A549 (cell line): ENCODE results near the gene BRPF1. TPM values are rescaled to one million over a fixed set of nuclear protein-coding genes. Genes with fewer than 3 reads are reported as not detected.

Experiments
- ATAC-seq, 2 experiments: fragments of 200-7000 bp in 1 of 2; fragments of >200 bp in 1 of 2; cut with Nextera tagmentation in 1 of 2; cut with Tn5 transposase in 1 of 2; 3 replicates each; pipeline versions ENCODE4 v1.8.0 to v1.9.1; 2018 to 2020; ENCODE audit warnings: mild to moderate bottlenecking in 1 of 2, moderate library complexity in 1 of 2
- CTCF ChIA-PET: fragments of 300-600 bp; sonication (Branson Sonifier 250); formaldehyde crosslinking; extraction: SDS; loops from one replicate; lab custom pipeline; 2021; ENCODE audit warnings: antibody characterized with exemption, inconsistent platforms; lab: Yijun Ruan, JAX
- POLR2A ChIA-PET: fragments of 350-600 bp; formaldehyde crosslinking; extraction: SDS; loops from one replicate; lab custom pipeline; 2021; ENCODE audit warnings: antibody characterized with exemption, inconsistent platforms; lab: Yijun Ruan, JAX
- DNase-seq, 2 experiments: peaks; one replicate each; pipeline versions ENCODE4 v3.0.0 to v3.0.0-alpha.2; 2011 to 2016; ENCODE audit warnings: low read depth in 1 of 2, low spot score in 1 of 2
- FAIRE-seq: peaks from 2 replicates; lab custom pipeline; 2011; peaks lifted over from hg19 to GRCh38; lab: Jason Lieb, UNC
- H3K27ac ChIP-seq, 2 experiments: fragments of >200 bp; sonication (Bioruptor Twin); formaldehyde crosslinking; 3 replicates each; pipeline ENCODE4 v1.5.1; 2016 to 2017
- H3K4me1 ChIP-seq: fragments of >200 bp; sonication (Bioruptor Twin); formaldehyde crosslinking; 3 replicates; pipeline ENCODE4 v1.6.1; 2016
- H3K4me2 ChIP-seq: fragments of >200 bp; sonication (Bioruptor Twin); formaldehyde crosslinking; 3 replicates; pipeline ENCODE4 v1.6.1; 2016
- H3K4me3 ChIP-seq: fragments of >200 bp; sonication (Bioruptor Twin); formaldehyde crosslinking; 3 replicates; pipeline ENCODE4 v1.5.1; 2016
- H3K9me3 ChIP-seq: fragments of >200 bp; sonication (Bioruptor Twin); formaldehyde crosslinking; 3 replicates; pipeline ENCODE4 v1.6.1; 2016
- BHLHE40 ChIP-seq: IDR thresholded peaks from 2 replicates; pipeline ENCODE4 v1.6.1; 2012; ENCODE audit warnings: low read depth, low read length, inconsistent platforms
- CBX8 ChIP-seq: fragments of 200-600 bp; sonication (generic); IDR thresholded peaks from 2 replicates; pipeline ENCODE4 v1.6.1; 2016
- CHD2 ChIP-seq: fragments of 150-350 bp; IDR thresholded peaks from 2 replicates; pipeline ENCODE4 v1.6.1; 2014; ENCODE audit warnings: low read length; ENCODE audit not compliant: partially characterized antibody
- CHD4 ChIP-seq: fragments of 200-600 bp; sonication (generic); IDR thresholded peaks from 2 replicates; pipeline ENCODE4 v1.6.1; 2016; ENCODE audit warnings: antibody characterized with exemption, mild to moderate bottlenecking, borderline replicate concordance
- EHF ChIP-seq: fragments of 250-450 bp; sonication (Bioruptor Pico); IDR thresholded peaks from 2 replicates; pipeline ENCODE4 v1.5.0; 2020; ENCODE audit warnings: mild to moderate bottlenecking
- EHMT2 ChIP-seq: fragments of 200-600 bp; sonication (generic); IDR thresholded peaks from 2 replicates; pipeline ENCODE4 v1.6.1; 2016; ENCODE audit warnings: antibody characterized with exemption, low read depth, mild to moderate bottlenecking, moderate library complexity
- FOSB ChIP-seq: fragments of 250-450 bp; sonication (Bioruptor Pico); IDR thresholded peaks from 2 replicates; pipeline ENCODE4 v1.5.0; 2020; ENCODE audit warnings: mild to moderate bottlenecking, moderate library complexity
- HOXA7 ChIP-seq: fragments of 250-450 bp; sonication (Bioruptor Pico); IDR thresholded peaks from 2 replicates; pipeline ENCODE4 v1.5.0; 2020; ENCODE audit warnings: mild to moderate bottlenecking, moderate library complexity
- HOXB13 ChIP-seq: fragments of 250-450 bp; sonication (Bioruptor Pico); IDR thresholded peaks from 2 replicates; pipeline ENCODE4 v1.5.0; 2020; ENCODE audit warnings: low read depth, mild to moderate bottlenecking, moderate library complexity
- HOXB5 ChIP-seq: fragments of 250-450 bp; sonication (Bioruptor Pico); IDR thresholded peaks from 2 replicates; pipeline ENCODE4 v1.5.0; 2020; ENCODE audit warnings: mild to moderate bottlenecking, moderate library complexity
- JUN ChIP-seq, 2 experiments: fragments of >200 bp; sonication (Bioruptor Twin); formaldehyde crosslinking; IDR thresholded peaks; 2 replicates in 1 of 2; 3 replicates in 1 of 2; pipeline ENCODE4 v1.6.1; 2016 to 2017
- KDM1A ChIP-seq: fragments of 200-600 bp; sonication (generic); IDR thresholded peaks from 2 replicates; pipeline ENCODE4 v1.6.1; 2016; ENCODE audit warnings: low read depth, mild to moderate bottlenecking
- NFE2L2 ChIP-seq: fragments of 150-350 bp; conservative IDR thresholded peaks from 2 replicates; pipeline ENCODE4 v1.6.1; 2014; ENCODE audit warnings: low read length
- NR3C1 ChIP-seq: fragments of >200 bp; sonication (Bioruptor Twin); formaldehyde crosslinking; IDR thresholded peaks from 3 replicates; pipeline ENCODE4 v1.6.1; 2017
- POLR2AphosphoS2 ChIP-seq: conservative IDR thresholded peaks from 2 replicates; pipeline ENCODE4 v1.6.1; 2012; ENCODE audit warnings: low read length, improper control_type of control experiment, inconsistent platforms
- RAD21 ChIP-seq, 2 experiments: fragments of >200 bp in 1 of 2; sonication (Bioruptor Twin) in 1 of 2; formaldehyde crosslinking in 1 of 2; IDR thresholded peaks in 1 of 2; conservative IDR thresholded peaks in 1 of 2; 2 replicates in 1 of 2; 3 replicates in 1 of 2; pipeline ENCODE4 v1.6.1; 2012 to 2018; ENCODE audit warnings: inconsistent platforms in 1 of 2
- RARB ChIP-seq: fragments of 250-450 bp; sonication (Bioruptor Pico); IDR thresholded peaks from 2 replicates; pipeline ENCODE4 v1.8.0; 2021; ENCODE audit warnings: mild to moderate bottlenecking, moderate library complexity
- RNF2 ChIP-seq: fragments of 200-600 bp; sonication (generic); IDR thresholded peaks from 2 replicates; pipeline ENCODE4 v1.6.1; 2016; ENCODE audit warnings: low read depth, mild to moderate bottlenecking, antibody characterized with exemption, moderate library complexity, borderline replicate concordance
- SMC3 ChIP-seq: fragments of >200 bp; sonication (Bioruptor Twin); formaldehyde crosslinking; IDR thresholded peaks from 3 replicates; pipeline ENCODE4 v1.6.1; 2018; ENCODE audit warnings: inconsistent platforms
- SREBF2 ChIP-seq: fragments of 450-650 bp; IDR thresholded peaks from 2 replicates; pipeline ENCODE4 v1.6.1; 2014; ENCODE audit warnings: mild to moderate bottlenecking, moderate library complexity
- ZC3H11A ChIP-seq: fragments of 450-650 bp; IDR thresholded peaks from 2 replicates; pipeline ENCODE4 v1.6.1; 2014; ENCODE audit warnings: antibody characterized with exemption, mild to moderate bottlenecking
- WGBS: methylation state at CpG from one replicate; pipeline ENCODE4 v1.1.6; 2017; ENCODE audit errors: missing lambda C conversion rate; 5-methylcytosine and 5-hydroxymethylcytosine counted together
- polyA plus RNA-seq, 4 experiments: library from polyadenylated mRNA; depleted of rRNA in 3 of 4; stranded (reverse); fragments of >200 nt; fragmentation: RNase III in 1 of 4; extraction: RNeasy Plus Mini Kit Qiagen cat#74134 plus additional on column Dnase treatment in 1 of 4; gene quantifications; 2 replicates in 3 of 4; 3 replicates in 1 of 4; pipeline ENCODE4 v1.2.3, GENCODE V29; 2011 to 2017
- TF ChIP-seq, protein P1 (sequence below): fragments of >200 bp; sonication (Bioruptor Twin); formaldehyde crosslinking; IDR thresholded peaks from 2 replicates; pipeline ENCODE4 v1.6.1; 2016
- TF ChIP-seq, protein P2 (sequence below): fragments of 250-450 bp; sonication (Bioruptor Pico); IDR thresholded peaks from 2 replicates; pipeline ENCODE4 v1.5.0; 2021; ENCODE audit warnings: mild to moderate bottlenecking, moderate library complexity, borderline replicate concordance
- TF ChIP-seq, protein P3 (sequence below): fragments of 450-650 bp; IDR thresholded peaks from 2 replicates; pipeline ENCODE4 v1.6.1; 2014; ENCODE audit warnings: antibody characterized with exemption

The BRPF1 gene
- polyA plus RNA-seq, 2 of the 4 experiments (the other 2 are of a cell fraction): 8.6 to 12.4 TPM

DNA sequence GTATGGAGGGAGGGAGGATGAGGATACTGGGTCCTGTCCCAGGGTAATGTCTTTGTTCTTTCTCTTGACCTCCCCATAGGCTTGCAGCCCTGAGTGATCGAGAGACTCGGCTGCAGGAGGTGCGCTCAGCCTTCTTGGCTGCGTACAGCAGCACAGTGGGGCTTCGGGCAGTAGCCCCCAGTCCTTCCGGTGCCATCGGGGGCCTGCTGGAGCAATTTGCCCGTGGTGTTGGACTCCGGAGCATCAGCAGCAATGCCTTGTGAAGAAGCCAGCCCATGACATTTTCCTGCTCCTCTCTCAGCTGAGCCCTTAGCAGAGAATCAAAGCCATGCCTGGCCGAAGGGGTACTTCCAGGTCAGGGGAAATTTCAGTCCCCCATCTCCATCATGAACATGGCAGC, 29.8 kb upstream of the BRPF1 start:
- peaks cover 8% of the 10 kb centered on the region; the same call in 1 of the 3 replicates for H3K4me1 ChIP-seq
- no peak overlapping the region for H3K4me3 ChIP-seq
- ChIA-PET CTCF (interaction anchor here (0.7 to 2.1 kb wide), 6 partner anchors 10 to 201 kb away, joined by 3 to 9 read pairs (median 3); no protein-coding TSS in a partner anchor), POLR2A (no interaction called here)
- H3K9me3 ChIP-seq: no peaks in the 10 kb centered on the region
- no peak for ATAC-seq
- no peak overlapping the region for H3K4me2 ChIP-seq
- 89% methylated on average over 10 of the region's 10 CpGs for WGBS
- H3K27ac ChIP-seq: no peak overlapping the region
- no peak for FAIRE-seq
- TF ChIP-seq, protein P1, sequence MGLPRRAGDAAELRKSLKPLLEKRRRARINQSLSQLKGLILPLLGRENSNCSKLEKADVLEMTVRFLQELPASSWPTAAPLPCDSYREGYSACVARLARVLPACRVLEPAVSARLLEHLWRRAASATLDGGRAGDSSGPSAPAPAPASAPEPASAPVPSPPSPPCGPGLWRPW: no peak
- TF ChIP-seq SREBF2 (no peak), ZC3H11A (no peak)
- TF ChIP-seq, protein P2, sequence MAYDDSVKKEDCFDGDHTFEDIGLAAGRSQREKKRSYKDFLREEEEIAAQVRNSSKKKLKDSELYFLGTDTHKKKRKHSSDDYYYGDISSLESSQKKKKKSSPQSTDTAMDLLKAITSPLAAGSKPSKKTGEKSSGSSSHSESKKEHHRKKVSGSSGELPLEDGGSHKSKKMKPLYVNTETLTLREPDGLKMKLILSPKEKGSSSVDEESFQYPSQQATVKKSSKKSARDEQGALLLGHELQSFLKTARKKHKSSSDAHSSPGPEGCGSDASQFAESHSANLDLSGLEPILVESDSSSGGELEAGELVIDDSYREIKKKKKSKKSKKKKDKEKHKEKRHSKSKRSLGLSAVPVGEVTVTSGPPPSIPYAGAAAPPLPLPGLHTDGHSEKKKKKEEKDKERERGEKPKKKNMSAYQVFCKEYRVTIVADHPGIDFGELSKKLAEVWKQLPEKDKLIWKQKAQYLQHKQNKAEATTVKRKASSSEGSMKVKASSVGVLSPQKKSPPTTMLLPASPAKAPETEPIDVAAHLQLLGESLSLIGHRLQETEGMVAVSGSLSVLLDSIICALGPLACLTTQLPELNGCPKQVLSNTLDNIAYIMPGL (CRISPR knock-in tag): no peak
- no peak for DNase-seq

DNA sequence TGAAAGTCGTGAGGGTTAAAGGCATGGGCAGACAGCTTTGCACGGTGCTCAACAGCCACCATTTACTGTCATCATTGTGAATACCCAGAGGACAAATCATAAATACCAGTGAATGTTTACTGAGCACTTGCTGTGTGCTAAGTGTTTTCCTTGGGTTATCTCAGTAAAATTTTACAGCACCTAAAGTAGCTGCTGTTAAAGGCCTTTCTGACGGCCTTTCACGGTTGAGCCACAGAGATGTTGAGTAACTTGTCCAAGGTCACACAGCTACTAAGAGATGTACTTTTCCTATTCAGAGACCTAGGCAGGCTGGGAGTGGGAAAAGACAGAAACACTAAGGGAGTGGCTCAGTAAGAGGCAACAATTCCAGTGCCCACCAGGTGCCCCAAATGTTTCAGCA, 28.3 kb upstream of the BRPF1 start:
- H3K4me3 ChIP-seq: no peak overlapping the region
- ATAC-seq: no peak

DNA sequence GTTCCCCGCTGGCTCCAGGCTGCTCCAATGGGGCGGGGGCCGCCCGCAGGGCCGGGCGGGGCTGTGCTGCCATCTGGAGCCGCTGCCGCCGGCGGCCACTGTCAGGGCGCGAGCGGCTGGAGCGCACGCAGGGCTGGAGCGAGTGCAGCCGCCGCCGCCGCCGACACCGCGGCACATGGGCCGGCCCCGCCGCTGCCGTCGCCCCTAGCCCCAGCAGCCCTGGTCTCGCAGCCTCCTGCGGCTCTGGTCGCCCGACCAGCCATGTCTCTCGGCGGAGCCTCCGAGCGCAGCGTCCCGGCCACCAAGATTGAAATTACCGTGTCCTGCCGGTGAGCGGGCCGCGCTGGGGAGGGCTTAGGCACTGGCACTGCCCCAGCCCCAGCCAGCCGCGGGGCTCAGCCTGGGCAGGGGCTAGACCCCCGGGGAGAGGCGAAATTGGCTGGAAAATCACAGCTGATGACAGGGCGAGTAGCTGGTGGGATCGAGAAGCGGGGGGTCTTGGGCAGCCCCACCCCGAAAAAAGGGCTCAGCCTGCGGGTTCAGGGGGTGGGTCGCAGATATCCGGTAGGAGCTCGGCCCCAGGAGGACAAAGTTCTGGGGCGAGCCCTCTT, 27.7 kb upstream of the BRPF1 start, which contains the start of gene CPNE9:
Gene CPNE9 (plus strand): TSS at position 98 of the 611 bp plus-strand sequence. CDS start 164 bp downstream, at position 262.
- POLR2A ChIA-PET: no interaction called here
- Histone ChIP-seq H3K4me1 (peaks cover 8% of the 10 kb centered on the region; the same call in 1 of the 3 replicates), H3K4me3 (peak within 1 kb of the TSS; percentile 52), H3K4me2 (peak within 1 kb of the TSS; percentile 99), H3K9me3 (no peaks in the 10 kb centered on the region), H3K27ac (peak within 1 kb of the TSS; percentile 42 to 58; a peak in 4 of 6 replicates)
- no peak for ATAC-seq
- TF ChIP-seq SMC3 (no peak), JUN (IDR thresholded peaks at IDR 0.05) (no peak), RNF2 (no peak), CHD4 (no peak), HOXB13 (CRISPR knock-in tag) (no peak), RAD21 (conservative IDR thresholded peaks at IDR 0.05 in 1 of 2, IDR thresholded peaks at IDR 0.05 in 1 of 2) (no peak), NR3C1 (no peak), NFE2L2 (no peak), EHF (CRISPR knock-in tag) (no peak), CHD2 (no peak), EHMT2 (no peak), POLR2AphosphoS2 (no peak), ZC3H11A (no peak), RARB (CRISPR knock-in tag) (no peak), HOXA7 (CRISPR knock-in tag) (no peak), BHLHE40 (no peak)
- TF ChIP-seq, protein P1: no peak
- TF ChIP-seq, protein P3, sequence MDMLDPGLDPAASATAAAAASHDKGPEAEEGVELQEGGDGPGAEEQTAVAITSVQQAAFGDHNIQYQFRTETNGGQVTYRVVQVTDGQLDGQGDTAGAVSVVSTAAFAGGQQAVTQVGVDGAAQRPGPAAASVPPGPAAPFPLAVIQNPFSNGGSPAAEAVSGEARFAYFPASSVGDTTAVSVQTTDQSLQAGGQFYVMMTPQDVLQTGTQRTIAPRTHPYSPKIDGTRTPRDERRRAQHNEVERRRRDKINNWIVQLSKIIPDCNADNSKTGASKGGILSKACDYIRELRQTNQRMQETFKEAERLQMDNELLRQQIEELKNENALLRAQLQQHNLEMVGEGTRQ: no peak
- WGBS: 87% methylated on average over 29 of the region's 56 CpGs
- FAIRE-seq: no peak
- CTCF ChIA-PET: interaction anchor here (1.3 to 2.1 kb wide), 2 partner anchors 12 to 24 kb away, joined by 3 to 9 read pairs; no protein-coding TSS in a partner anchor
- DNase-seq: no peak

More for the DNA sequence above, 28.3 kb upstream of the BRPF1 start:
- Histone ChIP-seq H3K4me2 (no peak overlapping the region), H3K4me1 (peaks cover 8% of the 10 kb centered on the region; the same call in 1 of the 3 replicates), H3K27ac (no peak overlapping the region), H3K9me3 (no peaks in the 10 kb centered on the region)
- DNase-seq: no peak
- FAIRE-seq: no peak
- ChIA-PET POLR2A (interaction anchor here (0.5 kb wide), 1 partner anchor 40 kb away, joined by 3 read pairs; no protein-coding TSS in a partner anchor), CTCF (interaction anchor here (1.0 to 2.1 kb wide), 4 partner anchors 11 to 25 kb away, joined by 3 to 9 read pairs (median 3); no protein-coding TSS in a partner anchor)
- no peak for TF ChIP-seq HOXB5 (CRISPR knock-in tag)
- no peak for TF ChIP-seq FOSB
- TF ChIP-seq, protein P1: no peak
- no peak for TF ChIP-seq KDM1A
- no peak for TF ChIP-seq CBX8
- WGBS: 91% methylated on average over 4 of the region's 4 CpGs
